Right atrium auricular region (tissue), 2 donors: Measurements from ENCODE around the gene MMADHC. TPM values are rescaled to one million over a fixed set of nuclear protein-coding genes. Genes with fewer than 3 reads are reported as not detected.
A peak's percentile ranks its signal among the peaks of the same experiment; 100 is the strongest.

Source experiments
- DNase-seq: peaks from one replicate; pipeline ENCODE4 v3.0.0-alpha.2; 2019; ENCODE audit warnings: low spot score
- H3K27ac ChIP-seq, 2 donors: fragments of 200-600 bp; sonication (generic); 1 replicate in 1 of 2; 2 replicates in 1 of 2; pipeline ENCODE4 v1.5.1; 2016 to 2019
- H3K27me3 ChIP-seq, 2 donors: fragments of 200-600 bp; sonication (generic); one replicate each; pipeline versions ENCODE4 v1.5.1 to v1.6.0; 2017 to 2019
- H3K36me3 ChIP-seq: fragments of 200-600 bp; sonication (generic); one replicate; pipeline ENCODE4 v1.5.1; 2016
- H3K4me1 ChIP-seq, 2 donors: fragments of 200-600 bp; sonication (generic); one replicate each; pipeline versions ENCODE4 v1.5.1 to v1.6.0; 2017 to 2019
- H3K4me3 ChIP-seq, 2 donors: fragments of 200-600 bp; sonication (generic); 1 replicate in 1 of 2; 2 replicates in 1 of 2; pipeline ENCODE4 v1.5.1; 2017 to 2019; ENCODE audit warnings: mild to moderate bottlenecking in 1 of 2, moderate library complexity in 1 of 2
- H3K9me3 ChIP-seq, 2 donors: fragments of 200-600 bp; sonication (generic); one replicate each; pipeline ENCODE4 v1.5.1; 2019
- CTCF ChIP-seq, 2 donors: fragments of 200-600 bp; sonication (generic); IDR thresholded peaks; one replicate each; pipeline ENCODE4 v1.5.1; 2019; ENCODE audit warnings: antibody characterized with exemption in 2 of 2
- total RNA-seq, 2 donors: library from RNA; depleted of rRNA; stranded (reverse); fragments of >200 nt; gene quantifications; one replicate each; pipeline ENCODE4 v1.1.0, GENCODE V29; 2016

Gene MMADHC
- total RNA-seq, 2 donors from 2014 or later, result 82.3 to 90.5 TPM

GRCh38 chr2:149587950-149588487, 444 bp upstream of the MMADHC start:
- TF ChIP-seq CTCF (IDR thresholded peaks at IDR 0.05), result no peak
- Histone ChIP-seq H3K27me3 (no peaks in the 10 kb centered on the region), H3K4me1 (peaks cover 0 to 36% of the 10 kb centered on the region in 2 donors), H3K36me3 (no peaks in the 10 kb centered on the region), H3K4me3 (peak overlapping the region; percentile 71 to 96), H3K9me3 (no peaks in the 10 kb centered on the region), H3K27ac (peak overlapping the region; percentile 96 to 99)
- DNase-seq, result no peak

- Histone ChIP-seq H3K9me3 (no peaks in the 10 kb centered on the region), H3K27ac (peak overlapping the region; percentile 96 to 99), H3K27me3 (no peaks in the 10 kb centered on the region), H3K36me3 (no peaks in the 10 kb centered on the region), H3K4me1 (peaks cover 0 to 36% of the 10 kb centered on the region in 2 donors), H3K4me3 (peak overlapping the region; percentile 71 to 96)
- no peak for TF ChIP-seq CTCF (IDR thresholded peaks at IDR 0.05)
- DNase-seq, result no peak
Observed at GRCh38 chr2:149586898-149587219, 716 bp downstream of the MMADHC start.

GRCh38 chr2:149586063-149586462, 1.5 kb downstream of the MMADHC start:
- no peak overlapping the region for H3K27ac ChIP-seq
- no peak for TF ChIP-seq CTCF (IDR thresholded peaks at IDR 0.05)
- H3K9me3 ChIP-seq, result no peaks in the 10 kb centered on the region
- peak overlapping the region; percentile 71 to 96 for H3K4me3 ChIP-seq
- H3K4me1 ChIP-seq, result peaks cover 0 to 36% of the 10 kb centered on the region in 2 donors
- peaks cover 6% of the 10 kb centered on the region for H3K36me3 ChIP-seq
- no peaks in the 10 kb centered on the region for H3K27me3 ChIP-seq
- no peak for DNase-seq

- peaks cover 0 to 40% of the 10 kb centered on the region in 2 donors for H3K4me1 ChIP-seq
- H3K9me3 ChIP-seq, result no peaks in the 10 kb centered on the region
- H3K27ac ChIP-seq, result no peak overlapping the region
- DNase-seq, result no peak
- H3K4me3 ChIP-seq, result no peak overlapping the region
- no peak for TF ChIP-seq CTCF (IDR thresholded peaks at IDR 0.05)
- H3K27me3 ChIP-seq, result no peaks in the 10 kb centered on the region
- H3K36me3 ChIP-seq, result peaks cover 9% of the 10 kb centered on the region
Observed at GRCh38 chr2:149585166-149585885, 2.2 kb downstream of the MMADHC start.

GRCh38 chr2:149579972-149580882, 7.3 kb downstream of the MMADHC start:
- TF ChIP-seq CTCF (IDR thresholded peaks at IDR 0.05), result no peak
- no peaks in the 10 kb centered on the region for H3K9me3 ChIP-seq
- H3K27me3 ChIP-seq, result no peaks in the 10 kb centered on the region
- no peak for DNase-seq
- H3K4me3 ChIP-seq, result no peak overlapping the region
- H3K4me1 ChIP-seq, result peaks cover 0 to 34% of the 10 kb centered on the region in 2 donors
- H3K27ac ChIP-seq, result peak overlapping the region; percentile 37 to 52
- peaks cover 47% of the 10 kb centered on the region for H3K36me3 ChIP-seq
